Measurements from ENCODE around the gene RASSF1. TPM values are rescaled to one million over a fixed set of nuclear protein-coding genes. Genes with fewer than 3 reads are reported as not detected.

Gene RASSF1
- total RNA-seq, 2 experiments from 2014 or later, result 33.0 to 36.0 TPM

DNA sequence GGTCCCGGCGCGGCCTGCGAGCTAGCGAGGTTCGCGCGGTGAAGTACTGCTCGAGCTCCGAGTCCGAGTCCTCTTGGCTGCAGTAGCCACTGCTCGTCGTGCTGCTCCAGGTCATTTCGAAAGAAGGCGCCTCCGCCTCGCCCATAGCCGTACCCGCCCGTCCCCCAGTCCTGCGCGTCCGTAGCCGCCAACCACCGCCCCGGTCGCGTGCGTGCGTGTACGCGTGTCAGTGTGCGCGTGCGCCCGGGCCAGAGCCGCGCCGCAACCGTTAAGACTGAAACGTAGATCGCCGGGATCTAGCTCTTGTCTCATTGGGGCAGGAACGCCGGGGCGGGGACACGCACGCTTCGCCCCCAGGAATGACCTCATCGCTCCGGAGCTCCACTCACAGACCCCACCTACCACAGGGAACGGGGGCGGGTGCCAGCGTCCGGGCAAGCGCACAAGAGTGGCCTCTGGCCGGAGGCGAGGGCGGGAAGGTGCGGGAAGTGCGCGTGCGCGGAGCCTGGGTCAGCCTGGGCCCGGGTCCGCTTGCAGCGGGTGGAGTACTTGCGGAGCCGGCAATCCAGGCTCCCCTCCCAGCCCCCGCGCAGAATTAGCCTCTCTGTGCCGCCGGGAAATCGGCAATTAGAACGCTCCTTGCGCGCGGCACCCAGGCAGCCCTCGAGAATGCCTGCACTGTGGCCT lies 3.3 kb downstream of the RASSF1 start:
- H3K9me2 ChIP-seq (ENCODE audit: insufficient read depth, low read length), result no peaks in the 10 kb centered on the region
- H3K9me3 ChIP-seq (ENCODE audit: low read length), result no peaks in the 10 kb centered on the region
- H4K20me1 ChIP-seq (ENCODE audit: insufficient read depth, low read length), result peaks cover 5% of the 10 kb centered on the region
- H3K4me3 ChIP-seq (ENCODE audit: low read depth, low read length, poor library complexity, severe bottlenecking), result peak overlapping the region; percentile 90
- ChIA-PET POLR2A (interaction anchor here (0.6 to 3.2 kb wide), 14 partner anchors 9 to 109 kb away, joined by 3 to 28 read pairs (median 6); partner anchors contain the start of genes CYB561D2, HYAL3, IFRD2 and NAA80), CTCF (ENCODE audit: unreplicated experiment) (interaction anchor here (0.6 to 1.7 kb wide), 9 partner anchors 9 to 318 kb away, joined by 3 to 7 read pairs (median 3); partner anchors contain the start of genes HYAL3 and NAA80)
- H3K27ac ChIP-seq (ENCODE audit: low read depth, low read length, poor library complexity, severe bottlenecking), result peak overlapping the region; percentile 86
- H2AFZ ChIP-seq (ENCODE audit: low read length), result no peak overlapping the region; the same call in 1 of the 2 replicates
- intact Hi-C loops (cut with micrococcal nuclease; ENCODE audit: unreplicated experiment), result loop anchor here (5.0 kb wide), 2 partner anchors 40 to 100 kb away; partner anchors contain the start of genes GNAI2, HYAL3 and NAA80
- peak overlapping the region; percentile 90 for H3K4me2 ChIP-seq (ENCODE audit: low read length)
- DNase-seq (ENCODE audit: low spot score), result peak; percentile 98
- peaks cover 50% of the 10 kb centered on the region for H3K79me2 ChIP-seq (ENCODE audit: insufficient read depth, low read depth, low read length)
- BruUV-seq (replicated peaks), result no TSS peak
- no peak for TF ChIP-seq CTCF (conservative IDR thresholded peaks at IDR 0.05; ENCODE audit: low read length)
- no peak for TF ChIP-seq EZH2phosphoT487 (IDR thresholded peaks at IDR 0.05; ENCODE audit: borderline replicate concordance, low read depth, low read length)
- H3K4me1 ChIP-seq (ENCODE audit: insufficient read depth, low read length, poor library complexity, severe bottlenecking), result peaks cover 63% of the 10 kb centered on the region
- peaks cover 37% of the 10 kb centered on the region for H3K36me3 ChIP-seq (ENCODE audit: insufficient read depth, low read length)

DNA sequence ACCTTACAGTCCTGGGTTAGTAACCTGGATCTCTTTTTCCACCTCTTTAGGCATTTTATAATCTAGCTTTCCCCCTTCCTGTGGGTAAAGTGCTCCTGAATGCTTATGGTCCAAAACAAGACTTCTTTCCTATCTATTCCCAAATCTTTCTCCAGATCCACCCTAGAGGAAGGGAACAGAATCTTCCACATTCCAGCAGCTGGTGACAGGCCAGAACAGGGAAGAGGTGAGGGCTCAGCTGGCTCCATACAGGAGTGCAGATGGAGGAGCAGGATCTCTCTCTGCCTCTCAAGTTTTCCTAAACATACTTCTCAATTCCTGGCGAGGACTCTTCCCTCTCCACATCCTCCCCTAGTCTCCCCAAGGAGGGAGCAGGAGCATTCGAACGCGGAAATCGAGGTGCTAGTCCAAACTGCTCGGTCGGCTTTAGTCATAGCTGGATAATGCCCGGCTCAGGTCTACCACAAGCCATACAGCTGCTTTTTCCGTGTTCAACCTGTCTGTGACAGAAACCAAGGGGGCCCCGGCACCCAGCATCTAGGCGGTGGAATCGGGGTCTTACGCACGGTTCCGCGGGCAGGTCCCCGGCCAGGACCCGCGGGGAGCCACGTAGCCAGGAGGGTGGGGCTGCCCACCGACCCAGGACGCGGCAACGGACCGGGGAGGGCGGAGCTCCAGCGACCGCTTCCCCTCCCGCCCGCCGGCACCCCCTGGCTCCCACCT lies 4.0 kb downstream of the RASSF1 start:
- no peak for DNase-seq (ENCODE audit: low spot score)
- intact Hi-C loops (cut with micrococcal nuclease; ENCODE audit: unreplicated experiment), result loop anchor here (5.0 kb wide), 2 partner anchors 39 to 99 kb away; partner anchors contain the start of genes GNAI2, HYAL3 and NAA80
- peak overlapping the region; percentile 90 for H3K4me3 ChIP-seq (ENCODE audit: low read depth, low read length, poor library complexity, severe bottlenecking)
- H2AFZ ChIP-seq (ENCODE audit: low read length), result no peak overlapping the region
- H3K9me3 ChIP-seq (ENCODE audit: low read length), result no peaks in the 10 kb centered on the region
- peaks cover 45% of the 10 kb centered on the region for H3K36me3 ChIP-seq (ENCODE audit: insufficient read depth, low read length)
- H4K20me1 ChIP-seq (ENCODE audit: insufficient read depth, low read length), result peaks cover 5% of the 10 kb centered on the region
- TF ChIP-seq CTCF (conservative IDR thresholded peaks at IDR 0.05; ENCODE audit: low read length) (no peak), EZH2phosphoT487 (IDR thresholded peaks at IDR 0.05; ENCODE audit: borderline replicate concordance, low read depth, low read length) (no peak)
- peaks cover 50% of the 10 kb centered on the region for H3K79me2 ChIP-seq (ENCODE audit: insufficient read depth, low read depth, low read length)
- peaks cover 63% of the 10 kb centered on the region for H3K4me1 ChIP-seq (ENCODE audit: insufficient read depth, low read length, poor library complexity, severe bottlenecking)
- peak overlapping the region; percentile 90 for H3K4me2 ChIP-seq (ENCODE audit: low read length)
- BruUV-seq (replicated peaks), result TSS peak; percentile 63
- H3K27ac ChIP-seq (ENCODE audit: low read depth, low read length, poor library complexity, severe bottlenecking), result peak overlapping the region; percentile 86
- ChIA-PET POLR2A (interaction anchor here (0.6 to 3.2 kb wide), 16 partner anchors 8 to 108 kb away, joined by 3 to 28 read pairs (median 4); partner anchors contain the start of genes CYB561D2, HYAL3, IFRD2 and NAA80), CTCF (ENCODE audit: unreplicated experiment) (interaction anchor here (0.6 to 1.7 kb wide), 8 partner anchors 10 to 110 kb away, joined by 3 to 7 read pairs (median 3); partner anchors contain the start of genes HYAL3 and NAA80)
- H3K9me2 ChIP-seq (ENCODE audit: insufficient read depth, low read length), result no peaks in the 10 kb centered on the region
